HG03442 (cell line): ENCODE measurements around the gene TSPAN8.
"Not testable (repeated sequence)": the region's sequence is repeated elsewhere in the genome, so short reads cannot be mapped to it uniquely, and the experiment has no call there.

ENCODE experiments used
- ATAC-seq: cut with Tn5 transposase; IDR thresholded peaks from one replicate; pipeline ENCODE4 v1.9.1; 2021; ENCODE audit warnings: mild to moderate bottlenecking, moderate library complexity; ENCODE audit not compliant: unreplicated experiment

The TSPAN8 gene

GRCh38 chr12:71130521-71131069 is 27.2 kb downstream of the TSPAN8 start:
- ATAC-seq: no peak

DNA sequence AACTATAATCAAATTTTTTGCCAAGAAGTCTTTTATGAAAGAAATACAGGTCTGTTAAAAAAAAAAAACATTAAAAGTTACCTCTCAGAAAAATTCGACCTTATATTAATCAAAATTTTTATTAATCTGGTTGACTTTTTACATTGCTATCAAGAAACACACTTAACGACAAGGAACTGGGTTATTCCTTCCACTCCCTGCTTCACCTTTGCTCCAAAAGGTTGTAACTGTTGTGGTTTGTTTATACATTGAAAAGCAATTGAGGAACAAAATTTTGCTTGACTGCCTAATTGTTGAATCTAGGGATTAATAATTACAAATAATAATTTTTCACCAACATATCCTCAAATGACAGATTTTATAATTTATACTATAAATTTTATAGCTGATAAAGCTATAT is 28.4 kb downstream of the TSPAN8 start:
- ATAC-seq: no peak

GRCh38 chr12:71128191-71128788 is 29.5 kb downstream of the TSPAN8 start:
- no peak for ATAC-seq

GRCh38 chr12:71125949-71126348 is 31.9 kb downstream of the TSPAN8 start:
- no peak for ATAC-seq

- no peak for ATAC-seq
Measured at GRCh38 chr12:71125515-71125914, 32.3 kb downstream of the TSPAN8 start.

GRCh38 chr12:71124835-71125460 is 32.9 kb downstream of the TSPAN8 start:
- no peak for ATAC-seq

- ATAC-seq: not testable (repeated sequence)
Measured at GRCh38 chr12:71113148-71113547, 44.7 kb downstream of the TSPAN8 start.

- no peak for ATAC-seq
Measured at GRCh38 chr12:71109834-71110233, 48.0 kb downstream of the TSPAN8 start.

DNA sequence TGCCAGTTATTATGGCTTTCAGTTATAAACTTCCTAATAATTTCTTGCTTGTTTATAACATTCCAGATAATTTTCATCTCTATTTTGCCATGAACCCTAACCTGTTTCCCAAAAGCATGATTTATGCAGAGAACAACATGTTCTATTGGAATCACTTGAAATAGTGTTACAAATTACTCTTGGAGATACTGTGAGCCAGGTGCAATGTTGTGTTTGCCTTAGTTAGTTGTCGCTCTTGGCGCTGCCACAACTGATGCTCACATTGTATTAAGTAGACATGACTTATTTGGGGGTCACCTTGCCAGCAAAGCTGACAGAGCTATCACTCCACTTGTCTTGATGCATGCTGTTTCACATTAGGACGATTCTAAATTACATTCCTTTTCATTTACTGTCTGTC is 49.4 kb downstream of the TSPAN8 start:
- no peak for ATAC-seq

- no peak for ATAC-seq
Measured at GRCh38 chr12:71107936-71108335, 49.9 kb downstream of the TSPAN8 start.

GRCh38 chr12:71105956-71106355 is 51.8 kb downstream of the TSPAN8 start:
- ATAC-seq: no peak

- ATAC-seq: no peak
Measured at GRCh38 chr12:71092290-71092689, 65.5 kb downstream of the TSPAN8 start.

DNA sequence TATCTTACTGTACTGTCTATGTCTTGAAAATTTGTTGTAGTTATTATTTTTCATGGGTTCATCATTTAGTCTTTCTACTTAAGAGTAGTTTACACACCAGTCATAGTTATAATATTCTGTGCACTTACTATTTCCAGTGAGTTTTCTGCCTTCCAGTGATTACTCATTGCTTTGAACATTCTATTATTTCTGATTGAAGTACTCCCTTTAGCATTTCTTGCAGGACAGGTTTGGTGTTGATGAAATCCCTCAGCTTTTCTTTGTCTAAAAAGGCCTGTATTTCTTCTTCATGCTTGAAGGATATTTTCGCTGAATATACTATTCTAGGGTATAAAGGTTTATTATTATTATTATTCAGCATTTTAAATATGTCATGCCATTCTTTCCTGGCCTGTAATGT is 66.8 kb downstream of the TSPAN8 start:
- ATAC-seq: no peak

GRCh38 chr12:71085575-71085974 is 72.2 kb downstream of the TSPAN8 start:
- no peak for ATAC-seq

DNA sequence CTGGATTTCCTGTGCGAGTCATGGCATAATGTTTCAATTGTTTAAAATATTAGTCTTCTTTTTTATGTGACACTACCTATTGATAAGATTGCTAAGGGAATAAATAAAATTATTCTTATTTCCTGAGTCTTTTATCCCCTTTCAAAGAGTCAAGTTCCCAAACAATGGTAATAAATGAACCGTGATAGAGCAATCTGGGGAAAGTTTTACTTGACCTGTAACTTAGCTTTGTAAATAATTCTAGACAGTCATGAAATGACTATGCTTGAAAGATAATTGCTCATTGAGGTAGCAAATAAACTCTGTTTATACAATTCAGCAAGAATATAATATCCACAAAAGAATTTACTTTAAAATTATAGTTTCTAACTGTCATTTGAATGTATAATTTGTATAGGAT is 82.1 kb downstream of the TSPAN8 start:
- no peak for ATAC-seq
